K562 (cell line): ENCODE results near the gene SMCHD1.

ENCODE experiments used
- CTCF ChIP-seq, 3 experiments: IDR thresholded peaks in 2 of 3; conservative IDR thresholded peaks in 1 of 3; 2 replicates each; pipeline ENCODE4 v1.5.1; 2011 to 2012; ENCODE audit warnings: low read length in 3 of 3, mild to moderate bottlenecking in 3 of 3, control low read depth in 2 of 3, improper control_type of control experiment in 1 of 3, inconsistent platforms in 1 of 3, low read depth in 1 of 3, mixed read lengths in 1 of 3, moderate library complexity in 1 of 3; ENCODE audit not compliant: insufficient read depth in 2 of 3
- MTA3 ChIP-seq: fragments of 450-650 bp; formaldehyde crosslinking; IDR thresholded peaks from 2 replicates; pipeline ENCODE4 v1.6.1; 2017; ENCODE audit warnings: mild to moderate bottlenecking, borderline replicate concordance
- PHF8 ChIP-seq: fragments of 200-600 bp; sonication (generic); IDR thresholded peaks from 2 replicates; pipeline ENCODE4 v1.6.1; 2012; ENCODE audit warnings: mixed run types, mild to moderate bottlenecking, inconsistent platforms, low read length, moderate library complexity, borderline replicate concordance
- ZNF280B ChIP-seq: fragments of 250-450 bp; sonication (Bioruptor Pico); IDR thresholded peaks from 2 replicates; pipeline ENCODE4 v1.5.1; 2021; ENCODE audit warnings: mild to moderate bottlenecking
- ZNF766 ChIP-seq: fragments of 200-800 bp; sonication (Bioruptor generic); conservative IDR thresholded peaks from 2 replicates; pipeline ENCODE4 v1.6.1; 2016; ENCODE audit warnings: missing genetic modification characterization, missing compliant biosample characterization

- peak; percentile 97 for TF ChIP-seq PHF8
- TF ChIP-seq MTA3: peak; percentile 89
- TF ChIP-seq ZNF766 (CRISPR knock-in tag): no peak; the same call in 1 of the 2 replicates
- TF ChIP-seq CTCF (IDR thresholded peaks at IDR 0.05 in 2 of 3, conservative IDR thresholded peaks at IDR 0.05 in 1 of 3; ENCODE audit: insufficient read depth in 2 of 3, low read depth in 1 of 3, low read length in 3 of 3): 0 out of 6 replicates have a peak, but pooled peaks of 1 of the 3 experiments have one; percentile 3
- TF ChIP-seq ZNF280B: no peak
Observed at GRCh38 chr18:2655178-2655953, at the start of gene SMCHD1.
